HG02763 (cell line): Measurements from ENCODE around the gene EML4.
A peak's percentile ranks its signal among the peaks of the same experiment; 100 is the strongest.

Experiments used
- ATAC-seq: cut with Tn5 transposase; IDR thresholded peaks from one replicate; pipeline ENCODE4 v1.9.1; 2021; ENCODE audit warnings: mild to moderate bottlenecking, moderate library complexity; ENCODE audit not compliant: unreplicated experiment

The EML4 gene

GRCh38 chr2:42298132-42298531, 129.0 kb downstream of the EML4 start:
- no peak for ATAC-seq

- ATAC-seq: no peak
Observed at GRCh38 chr2:42298996-42299754, 130.0 kb downstream of the EML4 start.

GRCh38 chr2:42300527-42300926, 131.4 kb downstream of the EML4 start:
- ATAC-seq: no peak

- no peak for ATAC-seq
Observed at GRCh38 chr2:42303252-42303651, 134.1 kb downstream of the EML4 start.

GRCh38 chr2:42304059-42304713, 135.0 kb downstream of the EML4 start:
- no peak for ATAC-seq

GRCh38 chr2:42307180-42307579, 138.0 kb downstream of the EML4 start:
- ATAC-seq: no peak

GRCh38 chr2:42309366-42309765, 140.2 kb downstream of the EML4 start:
- ATAC-seq: no peak

- no peak for ATAC-seq
Observed at GRCh38 chr2:42310007-42310515, 140.9 kb downstream of the EML4 start.

GRCh38 chr2:42312106-42312505, 143.0 kb downstream of the EML4 start:
- ATAC-seq: no peak

GRCh38 chr2:42314892-42315468, 145.8 kb downstream of the EML4 start:
- no peak for ATAC-seq

- ATAC-seq: no peak
Observed at GRCh38 chr2:42315844-42316470, 146.8 kb downstream of the EML4 start.

GRCh38 chr2:42316910-42317309, 147.8 kb downstream of the EML4 start:
- ATAC-seq: no peak

GRCh38 chr2:42317486-42317885, 148.3 kb downstream of the EML4 start:
- no peak for ATAC-seq

- ATAC-seq: no peak
Observed at GRCh38 chr2:42317945-42318344, 148.8 kb downstream of the EML4 start.

GRCh38 chr2:42319265-42319664, 150.1 kb downstream of the EML4 start:
- no peak for ATAC-seq

- ATAC-seq: no peak
Observed at GRCh38 chr2:42321452-42322064, 152.4 kb downstream of the EML4 start.

GRCh38 chr2:42324244-42324643, 155.1 kb downstream of the EML4 start:
- no peak for ATAC-seq

GRCh38 chr2:42324949-42325348, 155.8 kb downstream of the EML4 start:
- no peak for ATAC-seq

- no peak for ATAC-seq
Observed at GRCh38 chr2:42325609-42326008, 156.5 kb downstream of the EML4 start.

GRCh38 chr2:42327125-42327524, 158.0 kb downstream of the EML4 start:
- peak; percentile 53 for ATAC-seq
